Mucosa of descending colon (tissue), 3 donors: ENCODE data around the gene CNOT8. TPM values are rescaled to one million over a fixed set of nuclear protein-coding genes. Genes with fewer than 3 reads are reported as not detected.

Source experiments
- ATAC-seq: fragments of 200-7000 bp; cut with Tn5 transposase; one replicate; pipeline ENCODE4 v1.9.1; 2020; ENCODE audit warnings: mild to moderate bottlenecking, moderate library complexity
- DNase-seq, 3 donors: peaks; one replicate each; pipeline ENCODE4 v3.0.0-alpha.2; 2020
- H3K36me3 ChIP-seq: fragments of 200-600 bp; one replicate; pipeline ENCODE4 v1.8.0; 2021; ENCODE audit warnings: low read depth, mild to moderate bottlenecking
- H3K4me1 ChIP-seq: fragments of 200-600 bp; one replicate; pipeline ENCODE4 v1.8.0; 2021; ENCODE audit warnings: low read depth, mild to moderate bottlenecking
- H3K4me3 ChIP-seq: fragments of 200-600 bp; one replicate; pipeline ENCODE4 v1.8.0; 2021; ENCODE audit warnings: mild to moderate bottlenecking
- H3K9me3 ChIP-seq: fragments of 200-600 bp; one replicate; pipeline ENCODE4 v1.8.0; 2021; ENCODE audit warnings: mild to moderate bottlenecking
- CTCF ChIP-seq: fragments of 200-600 bp; IDR thresholded peaks from one replicate; pipeline ENCODE4 v1.8.0; 2022; ENCODE audit warnings: antibody characterized with exemption, mild to moderate bottlenecking
- intact Hi-C, 2 donors: fragments of 100-400 bp; cut with DNase I in 1 of 2; cut with micrococcal nuclease in 1 of 2; formaldehyde crosslinking; loops; one replicate each; pipeline versions ENCODE4 v1.11.0 to v1.11.1; 2022; cut with DNase I, micrococcal nuclease
- total RNA-seq, 3 donors: library from RNA; stranded (reverse); fragmentation: NEBNext Ultra II Directional in 2 of 3; extraction: Animal tissue kit (Norgen Biotek cat#: 25700) in 2 of 3; gene quantifications; one replicate each; pipeline versions ENCODE4 v1.2.1 to v1.2.4, GENCODE V29; 2021 to 2023
- donor health status: DM: no; HTN: no; CAD: no; lungs with moderate emphysema.
- donor health status: DM: no; HTN: no; CAD: no.
- donor health status: DM: no; HTN: yes; CAD: no.

CNOT8 gene
- total RNA-seq, 3 donors from 2014 or later: 55.4 to 60.3 (median 58.9) TPM

GRCh38 chr5:154857530-154858296 lies 714 bp upstream of the CNOT8 start:
- no peak for TF ChIP-seq CTCF
- ATAC-seq (peak; percentile 82), DNase-seq (peak; percentile 91 to 96 (median 95))
- Histone ChIP-seq H3K36me3 (no peaks in the 10 kb centered on the region), H3K4me1 (peaks cover 29% of the 10 kb centered on the region), H3K9me3 (no peaks in the 10 kb centered on the region), H3K4me3 (peak overlapping the region; percentile 31)
- intact Hi-C loops: no loop called here

GRCh38 chr5:154858972-154859871 lies 795 bp downstream of the CNOT8 start:
- peak; percentile 22 for ATAC-seq
- intact Hi-C loops: no loop called here
- peaks cover 32% of the 10 kb centered on the region for H3K4me1 ChIP-seq
- H3K36me3 ChIP-seq: no peaks in the 10 kb centered on the region
- peak overlapping the region; percentile 31 for H3K4me3 ChIP-seq
- DNase-seq: no peak
- TF ChIP-seq CTCF: no peak
- no peaks in the 10 kb centered on the region for H3K9me3 ChIP-seq

- Histone ChIP-seq H3K36me3 (no peaks in the 10 kb centered on the region), H3K9me3 (no peaks in the 10 kb centered on the region), H3K4me3 (no peak overlapping the region), H3K4me1 (peaks cover 32% of the 10 kb centered on the region)
- ATAC-seq (no peak), DNase-seq (peak in 1 of 3 donors; percentile 62)
- no peak for TF ChIP-seq CTCF
- intact Hi-C loops: no loop called here
Measured at GRCh38 chr5:154860123-154860522, 1.7 kb downstream of the CNOT8 start.

- intact Hi-C loops: no loop called here
- Histone ChIP-seq H3K4me1 (peaks cover 32% of the 10 kb centered on the region), H3K36me3 (no peaks in the 10 kb centered on the region), H3K4me3 (no peak overlapping the region), H3K9me3 (no peaks in the 10 kb centered on the region)
- ATAC-seq (no peak), DNase-seq (no peak)
- no peak for TF ChIP-seq CTCF
Measured at GRCh38 chr5:154860765-154861164, 2.3 kb downstream of the CNOT8 start.

- intact Hi-C loops: no loop called here
- DNase-seq (no peak), ATAC-seq (no peak)
- no peak overlapping the region for H3K4me3 ChIP-seq
- H3K36me3 ChIP-seq: no peaks in the 10 kb centered on the region
- H3K4me1 ChIP-seq: peaks cover 40% of the 10 kb centered on the region
- TF ChIP-seq CTCF: no peak
- H3K9me3 ChIP-seq: no peaks in the 10 kb centered on the region
Measured at GRCh38 chr5:154861946-154862345, 3.5 kb downstream of the CNOT8 start.
